ENCODE measurements around the gene OBSCN. TPM values are rescaled to one million over a fixed set of nuclear protein-coding genes. Genes with fewer than 3 reads are reported as not detected.

The OBSCN gene
- total RNA-seq, 1 donor from 2014 or later = 16.9 TPM

- DNase-seq (ENCODE audit: low spot score) = no peak
- H3K4me3 Mint-ChIP-seq (ENCODE audit: unreplicated experiment) = no peak overlapping the region
- no peaks in the 10 kb centered on the region for H3K9me3 Mint-ChIP-seq (ENCODE audit: unreplicated experiment)
- peaks cover 3% of the 10 kb centered on the region for H3K4me1 Mint-ChIP-seq (ENCODE audit: unreplicated experiment)
- peaks cover 10% of the 10 kb centered on the region for H3K36me3 Mint-ChIP-seq (ENCODE audit: low read depth, unreplicated experiment)
- no peak overlapping the region for H3K27ac Mint-ChIP-seq (ENCODE audit: unreplicated experiment)
- TF ChIP-seq CTCF (IDR thresholded peaks at IDR 0.05; ENCODE audit: unreplicated experiment) = no peak
- peaks cover 8% of the 10 kb centered on the region for H3K27me3 Mint-ChIP-seq (ENCODE audit: unreplicated experiment)
Observed at GRCh38 chr1:228175316-228176023, 32.4 kb upstream of the OBSCN start.

- H3K27ac Mint-ChIP-seq (ENCODE audit: unreplicated experiment) = no peak overlapping the region
- DNase-seq (ENCODE audit: low spot score) = no peak
- H3K9me3 Mint-ChIP-seq (ENCODE audit: unreplicated experiment) = no peaks in the 10 kb centered on the region
- H3K4me3 Mint-ChIP-seq (ENCODE audit: unreplicated experiment) = no peak overlapping the region
- H3K27me3 Mint-ChIP-seq (ENCODE audit: unreplicated experiment) = peaks cover 8% of the 10 kb centered on the region
- peaks cover 10% of the 10 kb centered on the region for H3K36me3 Mint-ChIP-seq (ENCODE audit: low read depth, unreplicated experiment)
- no peak for TF ChIP-seq CTCF (IDR thresholded peaks at IDR 0.05; ENCODE audit: unreplicated experiment)
- H3K4me1 Mint-ChIP-seq (ENCODE audit: unreplicated experiment) = peaks cover 3% of the 10 kb centered on the region
Observed at GRCh38 chr1:228176024-228176395, 31.8 kb upstream of the OBSCN start.

- Mint-ChIP-seq H3K9me3 (ENCODE audit: unreplicated experiment) (no peaks in the 10 kb centered on the region), H3K4me1 (ENCODE audit: unreplicated experiment) (peaks cover 3% of the 10 kb centered on the region), H3K4me3 (ENCODE audit: unreplicated experiment) (no peak overlapping the region), H3K27ac (ENCODE audit: unreplicated experiment) (no peak overlapping the region), H3K27me3 (ENCODE audit: unreplicated experiment) (peaks cover 7% of the 10 kb centered on the region), H3K36me3 (ENCODE audit: low read depth, unreplicated experiment) (peaks cover 9% of the 10 kb centered on the region)
- DNase-seq (ENCODE audit: low spot score) = no peak
- TF ChIP-seq CTCF (IDR thresholded peaks at IDR 0.05; ENCODE audit: unreplicated experiment) = no peak
Observed at GRCh38 chr1:228176461-228177182, 31.2 kb upstream of the OBSCN start.

GRCh38 chr1:228177183-228177475 lies 30.7 kb upstream of the OBSCN start:
- DNase-seq (ENCODE audit: low spot score) = no peak
- Mint-ChIP-seq H3K27me3 (ENCODE audit: unreplicated experiment) (peaks cover 3% of the 10 kb centered on the region), H3K4me1 (ENCODE audit: unreplicated experiment) (peaks cover 3% of the 10 kb centered on the region), H3K36me3 (ENCODE audit: low read depth, unreplicated experiment) (peaks cover 4% of the 10 kb centered on the region), H3K9me3 (ENCODE audit: unreplicated experiment) (no peaks in the 10 kb centered on the region), H3K27ac (ENCODE audit: unreplicated experiment) (no peak overlapping the region), H3K4me3 (ENCODE audit: unreplicated experiment) (no peak overlapping the region)
- TF ChIP-seq CTCF (IDR thresholded peaks at IDR 0.05; ENCODE audit: unreplicated experiment) = no peak
